Chondrocyte (in vitro differentiated cells): ENCODE results near the gene TRIP12. TPM values are rescaled to one million over a fixed set of nuclear protein-coding genes. Genes with fewer than 3 reads are reported as not detected.
A peak's percentile ranks its signal among the peaks of the same experiment; 100 is the strongest.
"Not testable (repeated sequence)": the region's sequence is repeated elsewhere in the genome, so short reads cannot be mapped to it uniquely, and the experiment has no call there.

Source experiments
- DNase-seq: peaks from one replicate; pipeline ENCODE4 v3.0.0; 2021; ENCODE audit warnings: mixed read lengths, low spot score
- H3K27ac Mint-ChIP-seq: one replicate; pipeline ENCODE4 v1.8.0; 2021; ENCODE audit warnings: mild to moderate bottlenecking, moderate library complexity, mixed read lengths; ENCODE audit not compliant: unreplicated experiment
- H3K27me3 Mint-ChIP-seq: 2 replicates; pipeline ENCODE4 v1.8.0; 2021; ENCODE audit warnings: low read depth, mixed read lengths
- H3K36me3 Mint-ChIP-seq: 2 replicates; pipeline ENCODE4 v1.8.0; 2021; ENCODE audit warnings: low read depth, mixed read lengths
- H3K4me1 Mint-ChIP-seq: 2 replicates; pipeline ENCODE4 v1.8.0; 2021; ENCODE audit warnings: low read depth, mild to moderate bottlenecking, mixed read lengths
- H3K4me3 Mint-ChIP-seq: one replicate; pipeline ENCODE4 v1.8.0; 2021; ENCODE audit warnings: mild to moderate bottlenecking, moderate library complexity, mixed read lengths; ENCODE audit not compliant: unreplicated experiment
- H3K9me3 Mint-ChIP-seq: 2 replicates; pipeline ENCODE4 v1.8.0; 2021; ENCODE audit warnings: low read depth, mixed read lengths
- total RNA-seq: library from RNA; stranded (reverse); gene quantifications from 3 replicates; pipeline ENCODE4 v1.2.1, GENCODE V29; 2021
- TF ChIP-seq, protein P1 (sequence below): fragments of 200-600 bp; sonication (generic); IDR thresholded peaks from 2 replicates; pipeline ENCODE4 v1.5.0; 2021; ENCODE audit warnings: antibody characterized with exemption, mild to moderate bottlenecking, moderate library complexity

TRIP12 gene
- total RNA-seq, 1 donor from 2014 or later = 223 TPM

DNA sequence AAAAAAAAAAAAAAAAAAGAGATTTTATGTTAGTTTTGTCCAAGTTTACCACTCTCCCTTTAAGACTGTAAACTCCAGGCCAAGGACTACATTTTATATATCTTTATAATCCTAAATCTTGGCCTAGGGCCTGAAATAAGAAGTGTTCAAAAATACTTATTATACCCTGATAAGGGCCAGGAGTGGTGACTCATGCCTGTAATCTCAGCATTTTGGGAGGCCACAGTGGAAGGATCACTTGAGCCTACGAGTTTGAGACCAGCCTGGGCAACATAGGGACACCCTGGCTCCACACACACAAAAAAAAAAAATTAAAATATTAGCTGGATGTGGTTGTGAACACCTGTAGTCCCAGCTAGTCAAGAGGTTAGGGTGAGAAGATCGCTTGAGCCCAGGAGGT lies 12.7 kb downstream of the TRIP12 start:
- no peak for DNase-seq
- Mint-ChIP-seq H3K9me3 (no peaks in the 10 kb centered on the region), H3K27me3 (no peaks in the 10 kb centered on the region), H3K27ac (peak overlapping the region; percentile 68), H3K4me1 (peaks cover 36% of the 10 kb centered on the region), H3K36me3 (peaks cover 3% of the 10 kb centered on the region), H3K4me3 (no peak overlapping the region)
- TF ChIP-seq, protein P1, sequence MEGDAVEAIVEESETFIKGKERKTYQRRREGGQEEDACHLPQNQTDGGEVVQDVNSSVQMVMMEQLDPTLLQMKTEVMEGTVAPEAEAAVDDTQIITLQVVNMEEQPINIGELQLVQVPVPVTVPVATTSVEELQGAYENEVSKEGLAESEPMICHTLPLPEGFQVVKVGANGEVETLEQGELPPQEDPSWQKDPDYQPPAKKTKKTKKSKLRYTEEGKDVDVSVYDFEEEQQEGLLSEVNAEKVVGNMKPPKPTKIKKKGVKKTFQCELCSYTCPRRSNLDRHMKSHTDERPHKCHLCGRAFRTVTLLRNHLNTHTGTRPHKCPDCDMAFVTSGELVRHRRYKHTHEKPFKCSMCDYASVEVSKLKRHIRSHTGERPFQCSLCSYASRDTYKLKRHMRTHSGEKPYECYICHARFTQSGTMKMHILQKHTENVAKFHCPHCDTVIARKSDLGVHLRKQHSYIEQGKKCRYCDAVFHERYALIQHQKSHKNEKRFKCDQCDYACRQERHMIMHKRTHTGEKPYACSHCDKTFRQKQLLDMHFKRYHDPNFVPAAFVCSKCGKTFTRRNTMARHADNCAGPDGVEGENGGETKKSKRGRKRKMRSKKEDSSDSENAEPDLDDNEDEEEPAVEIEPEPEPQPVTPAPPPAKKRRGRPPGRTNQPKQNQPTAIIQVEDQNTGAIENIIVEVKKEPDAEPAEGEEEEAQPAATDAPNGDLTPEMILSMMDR = no peak

DNA sequence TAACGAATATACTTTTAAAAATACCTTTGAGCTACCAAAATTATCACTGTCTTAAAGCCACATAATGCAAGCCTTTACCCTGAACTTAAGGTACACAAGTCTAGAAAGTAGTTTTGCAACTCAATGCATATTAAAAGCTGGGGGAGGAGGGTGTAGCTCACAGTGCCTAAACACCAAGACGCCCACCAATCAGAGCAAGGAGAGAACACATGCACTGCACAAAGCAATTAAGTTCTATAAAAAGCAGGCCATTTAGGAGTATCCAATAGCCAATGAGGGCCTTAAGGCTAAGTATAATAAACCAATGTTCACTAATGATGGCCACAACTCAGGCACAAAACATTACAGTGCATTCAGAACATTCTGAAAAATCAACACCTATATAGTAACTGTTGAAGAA lies 16.2 kb downstream of the TRIP12 start:
- Mint-ChIP-seq H3K27ac (no peak overlapping the region), H3K36me3 (peaks cover 3% of the 10 kb centered on the region), H3K4me1 (peaks cover 39% of the 10 kb centered on the region), H3K9me3 (no peaks in the 10 kb centered on the region), H3K4me3 (no peak overlapping the region), H3K27me3 (no peaks in the 10 kb centered on the region)
- TF ChIP-seq, protein P1 = no peak
- DNase-seq = no peak

DNA sequence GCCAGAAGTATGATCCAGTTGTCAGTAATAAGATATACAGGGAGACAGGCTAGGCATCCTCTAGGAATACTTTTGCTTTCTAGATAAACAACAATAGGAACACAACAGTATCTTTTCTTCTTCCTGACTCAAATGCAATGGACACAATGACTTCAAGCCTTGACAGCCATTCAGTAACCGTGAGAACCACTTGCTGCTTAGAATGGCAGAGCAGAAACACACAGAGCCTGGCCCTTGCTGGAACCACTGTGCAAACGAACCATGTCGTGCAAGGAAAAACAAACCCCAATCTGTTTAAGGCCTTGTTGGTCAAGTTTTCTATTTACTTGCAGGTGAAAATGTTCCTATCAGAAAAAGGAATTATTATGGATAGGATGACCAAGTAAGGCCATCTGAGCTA lies 18.8 kb downstream of the TRIP12 start:
- H3K4me3 Mint-ChIP-seq = no peak overlapping the region
- peaks cover 44% of the 10 kb centered on the region for H3K4me1 Mint-ChIP-seq
- peak overlapping the region; percentile 41 for H3K27ac Mint-ChIP-seq
- TF ChIP-seq, protein P1 = no peak
- DNase-seq = no peak
- H3K27me3 Mint-ChIP-seq = no peaks in the 10 kb centered on the region
- H3K9me3 Mint-ChIP-seq = no peaks in the 10 kb centered on the region
- H3K36me3 Mint-ChIP-seq = peaks cover 3% of the 10 kb centered on the region

DNA sequence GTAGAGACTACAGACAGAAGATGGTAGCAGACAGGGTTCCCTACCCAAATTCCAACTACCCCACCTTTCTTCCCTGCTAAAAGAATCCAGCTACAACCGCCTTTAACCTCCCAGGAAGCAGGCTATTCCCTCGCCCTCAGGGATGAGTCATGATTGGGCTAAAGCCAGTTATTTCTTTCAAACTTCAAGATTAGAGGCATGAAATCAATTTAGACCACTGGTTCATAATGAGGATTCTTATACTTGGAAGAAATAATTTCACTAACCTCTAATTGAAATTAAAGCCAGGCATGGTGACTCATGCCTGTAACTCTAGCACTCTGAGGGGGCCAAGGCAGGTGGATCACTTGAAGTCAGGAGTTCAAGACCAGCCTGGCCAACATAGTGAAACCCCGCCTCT lies 20.0 kb downstream of the TRIP12 start:
- peaks cover 43% of the 10 kb centered on the region for H3K4me1 Mint-ChIP-seq
- no peak overlapping the region for H3K4me3 Mint-ChIP-seq
- H3K27ac Mint-ChIP-seq = peak overlapping the region; percentile 78
- TF ChIP-seq, protein P1 = no peak
- no peaks in the 10 kb centered on the region for H3K36me3 Mint-ChIP-seq
- H3K9me3 Mint-ChIP-seq = no peaks in the 10 kb centered on the region
- no peaks in the 10 kb centered on the region for H3K27me3 Mint-ChIP-seq
- no peak for DNase-seq

DNA sequence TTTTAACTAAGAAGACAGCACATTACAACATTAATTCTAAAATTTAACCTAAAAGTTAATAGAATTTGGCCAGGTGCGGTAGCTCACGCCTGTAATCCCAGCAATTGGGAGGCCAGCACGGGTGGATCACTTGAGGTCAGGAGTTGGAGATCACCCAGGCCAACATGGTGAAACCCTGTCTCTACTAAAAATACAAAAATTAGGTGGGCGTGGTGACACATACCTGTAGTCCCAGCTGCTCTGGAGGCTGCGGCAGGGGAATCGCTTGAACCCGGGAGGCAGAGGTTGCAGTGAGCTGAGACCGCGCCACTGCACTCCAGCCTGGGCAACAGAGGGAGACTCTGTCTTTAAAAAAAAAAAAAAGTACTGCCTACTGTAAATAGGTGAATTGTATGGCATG lies 21.3 kb downstream of the TRIP12 start:
- not testable (repeated sequence) for H3K9me3 Mint-ChIP-seq, H3K4me3 Mint-ChIP-seq
- peaks cover 45% of the 10 kb centered on the region for H3K4me1 Mint-ChIP-seq

DNA sequence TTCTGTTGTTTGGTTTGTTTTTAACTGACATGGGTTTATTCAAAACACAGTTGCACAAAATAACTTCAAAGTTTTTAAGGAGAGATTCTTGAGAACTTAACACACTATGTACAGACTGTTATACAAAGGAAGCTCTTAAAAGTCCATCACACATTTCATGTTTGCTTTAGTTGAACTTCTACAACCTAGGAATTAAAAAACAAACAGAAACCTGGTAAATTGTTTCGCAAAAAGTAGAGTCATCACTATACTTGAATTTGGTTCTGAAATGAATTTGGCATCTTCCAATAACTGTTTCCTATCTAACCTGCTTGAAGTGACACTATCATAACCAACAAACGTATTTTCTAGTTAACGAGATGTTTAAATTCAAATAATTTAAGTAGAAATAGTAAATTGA lies 21.8 kb downstream of the TRIP12 start:
- DNase-seq = no peak
- H3K4me1 Mint-ChIP-seq = peaks cover 45% of the 10 kb centered on the region
- TF ChIP-seq, protein P1 = no peak
- H3K27me3 Mint-ChIP-seq = no peaks in the 10 kb centered on the region
- no peak overlapping the region for H3K4me3 Mint-ChIP-seq
- no peaks in the 10 kb centered on the region for H3K9me3 Mint-ChIP-seq
- no peaks in the 10 kb centered on the region for H3K36me3 Mint-ChIP-seq
- H3K27ac Mint-ChIP-seq = no peak overlapping the region

More for the DNA sequence above, 21.3 kb downstream of the TRIP12 start:
- not testable (repeated sequence) for H3K27me3 Mint-ChIP-seq, H3K36me3 Mint-ChIP-seq, DNase-seq
- peak overlapping the region; percentile 49 for H3K27ac Mint-ChIP-seq
